AG09309 (cell line): ENCODE results near the gene PCED1B.

Source experiments
- DNase-seq: peaks from one replicate; pipeline ENCODE4 v3.0.0-alpha.2; 2010; ENCODE audit warnings: low read depth
- H3K4me3 ChIP-seq: 2 replicates; pipeline ENCODE4 v1.5.1; 2011; ENCODE audit warnings: mild to moderate bottlenecking, low read depth, low read length, moderate library complexity; ENCODE audit not compliant: control insufficient read depth
- CTCF ChIP-seq: IDR thresholded peaks from 2 replicates; pipeline ENCODE4 v1.5.1; 2011; ENCODE audit warnings: mild to moderate bottlenecking, low read depth, low read length, inconsistent platforms; ENCODE audit not compliant: insufficient read depth, control insufficient read depth; ENCODE audit errors: missing control alignments

Gene PCED1B

DNA sequence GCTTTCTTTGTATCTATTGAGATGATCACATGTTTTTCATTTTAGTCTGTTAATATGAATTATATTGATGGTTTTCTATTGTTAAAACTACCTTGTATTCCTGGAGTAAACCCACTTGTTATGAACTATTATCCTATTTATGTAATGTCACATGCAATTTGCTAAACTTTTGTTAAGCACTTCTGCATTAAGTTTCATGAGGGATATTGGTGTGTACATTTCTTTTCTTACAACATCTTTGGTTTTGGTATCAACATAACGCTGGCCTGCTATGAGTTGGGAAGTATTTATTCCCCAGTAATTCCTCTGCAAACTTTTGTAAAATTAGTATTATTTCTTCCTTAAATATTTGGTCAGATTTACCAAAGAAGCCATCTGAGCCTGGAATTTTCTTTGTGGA, 46.8 kb downstream of the PCED1B start:
- DNase-seq, result no peak
- H3K4me3 ChIP-seq, result no peak overlapping the region
- no peak for TF ChIP-seq CTCF

DNA sequence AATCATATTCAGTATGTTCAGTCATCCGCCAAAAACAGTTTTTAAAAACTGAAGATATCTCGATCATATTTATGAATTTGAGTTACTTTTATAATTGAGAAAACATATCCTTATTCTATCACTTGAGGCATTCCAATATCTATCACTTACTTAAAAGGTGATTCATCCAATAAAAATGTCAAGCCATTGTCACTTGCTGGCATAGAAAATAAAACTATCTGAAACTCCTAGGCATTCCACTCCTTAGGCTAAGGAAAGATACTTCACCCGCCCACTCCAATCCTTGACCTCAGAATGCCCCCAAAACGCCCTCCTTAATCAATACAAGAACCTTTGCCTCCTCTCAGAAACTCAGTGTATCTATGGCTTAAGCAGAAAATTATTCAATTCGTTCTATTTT, 51.6 kb downstream of the PCED1B start:
- H3K4me3 ChIP-seq, result no peak overlapping the region
- DNase-seq, result no peak
- TF ChIP-seq CTCF, result no peak

GRCh38 chr12:47134005-47134404, 54.6 kb downstream of the PCED1B start:
- no peak for DNase-seq
- H3K4me3 ChIP-seq, result no peak overlapping the region
- no peak for TF ChIP-seq CTCF

DNA sequence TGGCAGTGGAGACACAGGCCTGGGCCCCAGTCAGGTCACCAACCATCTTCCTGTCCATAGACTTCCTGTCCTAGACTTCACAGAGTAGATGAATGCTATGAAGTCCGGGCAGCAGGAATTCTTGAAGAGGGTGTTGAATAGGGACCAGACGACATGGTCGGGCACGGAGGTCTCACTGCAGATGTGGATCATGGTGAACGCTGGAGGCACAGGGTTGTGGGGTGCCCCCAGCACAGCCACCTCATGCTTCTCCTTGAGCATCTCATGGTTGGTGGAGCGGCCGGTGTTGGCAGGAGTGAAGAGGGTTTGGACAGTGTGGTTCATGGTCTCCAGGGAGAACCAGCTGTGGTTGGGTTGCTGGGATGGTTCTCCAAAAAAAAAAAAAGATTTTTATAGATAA, 56.2 kb downstream of the PCED1B start:
- DNase-seq, result no peak
- no peak overlapping the region for H3K4me3 ChIP-seq
- TF ChIP-seq CTCF, result no peak

GRCh38 chr12:47139000-47139681, 59.7 kb downstream of the PCED1B start:
- no peak for DNase-seq
- TF ChIP-seq CTCF, result no peak
- no peak overlapping the region for H3K4me3 ChIP-seq

DNA sequence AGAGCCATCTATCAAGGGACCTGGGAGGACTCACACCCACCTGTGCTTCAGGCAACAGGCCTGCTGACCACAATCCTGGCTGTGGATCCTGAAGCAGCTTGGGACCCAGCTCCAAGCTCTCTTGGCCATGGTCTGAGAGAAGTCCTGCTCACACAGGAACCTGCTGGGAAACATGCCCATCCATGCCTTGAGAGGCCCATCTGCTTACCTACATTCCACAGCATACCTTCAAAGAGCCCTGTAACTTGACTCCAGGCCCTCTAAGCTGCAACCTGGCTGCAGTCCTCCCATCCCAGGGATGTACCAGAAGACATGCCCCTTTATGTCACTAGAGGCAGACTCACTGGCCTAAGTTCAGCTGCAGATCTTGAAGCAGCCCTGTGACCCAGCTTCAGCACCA, 62.0 kb downstream of the PCED1B start:
- H3K4me3 ChIP-seq, result no peak overlapping the region
- DNase-seq, result no peak
- TF ChIP-seq CTCF, result no peak
